ENCODE results near the gene DCDC2.

DNA sequence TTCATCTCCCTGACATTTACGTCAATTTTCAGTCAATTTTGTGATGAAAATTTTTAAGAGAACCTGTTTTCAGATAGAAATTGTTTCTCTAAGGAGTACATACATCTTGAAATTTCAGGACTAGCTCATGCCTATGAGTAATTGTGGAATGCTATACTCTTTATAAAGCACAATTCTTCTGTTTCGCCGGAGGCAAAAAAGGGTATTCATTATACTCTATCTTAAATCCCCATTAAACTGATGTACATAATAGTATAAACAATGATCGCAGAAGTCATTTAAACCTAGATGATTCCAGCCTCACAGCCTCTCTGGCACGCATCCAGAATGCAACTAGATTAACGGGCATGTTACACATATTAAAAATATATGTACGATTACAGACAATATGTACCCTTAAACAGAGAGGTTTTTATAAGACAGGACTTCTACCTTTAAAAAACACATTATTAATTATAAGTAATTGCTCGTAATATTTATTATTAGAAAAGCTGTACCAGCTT, 169.2 kb downstream of the DCDC2 start:
- TF ChIP-seq HDGF (IDR thresholded peaks at IDR 0.05; ENCODE audit: borderline replicate concordance), result no peak
- no peak for TF ChIP-seq SP1 (IDR thresholded peaks at IDR 0.05)
- no peak for TF ChIP-seq NFRKB (IDR thresholded peaks at IDR 0.05)
- TF ChIP-seq FOXM1 (IDR thresholded peaks at IDR 0.05; ENCODE audit: borderline replicate concordance), result no peak
- TF ChIP-seq L3MBTL2 (conservative IDR thresholded peaks at IDR 0.05), result no peak
- no peak for TF ChIP-seq SUZ12 (IDR thresholded peaks at IDR 0.05)
- no peak for TF ChIP-seq BHLHE40 (IDR thresholded peaks at IDR 0.05; ENCODE audit: borderline replicate concordance)

Measured in HEK293T (cell line).